ENCODE results near the gene TMEM43. TPM values are rescaled to one million over a fixed set of nuclear protein-coding genes. Genes with fewer than 3 reads are reported as not detected.

Gene TMEM43
- total and polyA plus RNA-seq, 5 experiments from 2014 or later, result 45.6 to 65.0 (median 52.4) TPM

DNA sequence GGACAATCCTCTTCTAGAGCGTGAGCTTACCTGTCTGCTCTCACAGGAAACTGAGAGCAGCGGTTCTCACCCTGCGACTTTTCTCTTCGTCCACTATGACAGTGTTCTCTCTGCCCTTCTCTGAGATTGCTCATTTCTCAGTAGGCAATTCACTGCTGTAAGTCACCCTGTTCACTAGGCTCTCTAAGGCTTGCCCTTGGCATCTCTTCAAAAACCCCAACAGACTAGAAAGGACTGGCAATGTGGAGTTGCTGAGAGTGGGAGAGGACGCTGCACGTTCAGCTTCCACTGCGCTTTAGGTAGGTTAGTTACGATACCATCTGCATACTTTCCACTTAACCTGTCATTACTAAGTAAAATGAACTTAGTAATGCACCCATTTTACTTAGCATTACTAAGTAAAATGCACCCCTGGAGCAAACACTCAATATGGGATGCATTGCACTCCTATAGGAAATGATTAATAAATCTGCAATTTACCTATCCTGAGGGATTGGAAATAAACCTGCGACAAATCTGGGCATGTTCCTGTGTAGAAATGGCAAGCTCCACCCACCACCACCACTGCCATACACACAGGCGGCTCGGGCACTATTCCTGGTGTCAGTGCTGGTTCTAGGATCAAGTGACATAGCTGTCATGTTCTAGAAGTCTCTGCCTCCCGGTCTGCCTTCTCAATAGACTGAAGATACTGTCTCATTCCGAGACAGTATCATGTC, 32.1 kb downstream of the TMEM43 start:
- Mint-ChIP-seq H3K4me3 (peak overlapping the region in 1 of 10 donors; percentile 15), H3K27ac (peak overlapping the region in 3 of 10 donors; percentile 14 to 41 (median 22)), H3K36me3 (peaks cover 25 to 97% (median 53%) of the 10 kb centered on the region in 3 donors), H3K4me1 (peaks cover 22 to 51% (median 32%) of the 10 kb centered on the region in 4 donors), H3K27me3 (no peaks in the 10 kb centered on the region), H3K9me3 (peaks cover 0 to 13% (median 9%) of the 10 kb centered on the region in 9 donors)
- ATAC-seq (no peak), DNase-seq (no peak)
- POLR2A ChIA-PET, result interaction anchor here (0.6 to 0.9 kb wide), 2 partner anchors 21 to 737 kb away, joined by 3 read pairs; partner anchors contain the start of genes LSM3 and XPC

DNA sequence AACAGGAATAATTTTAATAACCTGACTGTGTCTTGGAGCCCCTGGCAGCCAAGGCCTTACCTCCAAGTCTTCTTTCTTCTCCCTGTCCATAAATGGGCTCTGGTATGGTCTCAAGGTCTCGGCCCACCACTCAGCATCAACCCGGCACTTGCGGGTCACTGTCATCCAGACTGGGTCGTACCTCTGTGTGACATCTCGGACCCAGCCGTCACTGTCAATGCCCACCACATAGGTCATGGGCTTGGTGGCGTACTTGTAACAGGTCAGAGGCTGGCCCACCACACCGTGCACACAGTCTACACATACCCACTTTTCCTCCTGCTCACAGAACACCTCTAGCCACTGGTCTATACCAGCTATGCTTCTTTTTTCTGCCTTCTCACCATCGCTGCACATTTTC, 33.1 kb downstream of the TMEM43 start:
- Mint-ChIP-seq H3K9me3 (peaks cover 0 to 20% (median 12%) of the 10 kb centered on the region in 9 donors), H3K36me3 (peaks cover 33 to 97% (median 63%) of the 10 kb centered on the region in 3 donors), H3K27me3 (no peaks in the 10 kb centered on the region), H3K27ac (peak overlapping the region in 2 of 10 donors; percentile 71), H3K4me3 (peak overlapping the region in 1 of 10 donors; percentile 27), H3K4me1 (peaks cover 22 to 51% (median 36%) of the 10 kb centered on the region in 4 donors)
- ATAC-seq, result no peak
- POLR2A ChIA-PET, result interaction anchor here (0.6 to 0.9 kb wide), 2 partner anchors 21 to 736 kb away, joined by 3 read pairs; partner anchors contain the start of genes LSM3 and XPC
- no peak for DNase-seq

DNA sequence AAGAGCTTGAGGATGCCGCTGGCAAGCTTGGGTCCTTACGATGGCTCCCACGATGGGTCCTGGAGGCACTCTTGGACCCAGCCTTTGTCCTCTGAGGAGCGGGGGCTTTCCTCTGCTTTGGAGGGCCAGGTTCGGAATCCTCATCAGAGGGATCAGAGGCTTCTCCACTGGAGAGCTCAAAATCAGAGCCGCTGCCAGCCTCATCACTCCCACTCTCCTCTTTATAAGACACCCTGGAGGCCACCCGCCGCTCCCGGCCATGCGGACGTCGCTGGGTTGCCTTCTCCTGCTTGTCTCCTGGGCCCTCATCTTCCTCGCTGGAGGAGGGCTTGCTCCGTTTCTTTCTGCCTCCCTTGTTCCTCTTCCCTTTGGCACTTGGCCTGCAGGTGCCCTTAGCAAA, 33.5 kb downstream of the TMEM43 start:
- Mint-ChIP-seq H3K4me3 (no peak overlapping the region), H3K27me3 (no peaks in the 10 kb centered on the region), H3K9me3 (peaks cover 0 to 20% (median 12%) of the 10 kb centered on the region in 9 donors), H3K36me3 (peaks cover 37 to 97% (median 67%) of the 10 kb centered on the region in 3 donors), H3K4me1 (peaks cover 22 to 51% (median 36%) of the 10 kb centered on the region in 4 donors), H3K27ac (peak overlapping the region in 1 of 10 donors; percentile 71)
- POLR2A ChIA-PET, result interaction anchor here (1.6 kb wide), 1 partner anchor 20 kb away, joined by 6 read pairs; the partner anchor contains the start of genes LSM3 and XPC
- ATAC-seq, result no peak
- DNase-seq, result no peak

DNA sequence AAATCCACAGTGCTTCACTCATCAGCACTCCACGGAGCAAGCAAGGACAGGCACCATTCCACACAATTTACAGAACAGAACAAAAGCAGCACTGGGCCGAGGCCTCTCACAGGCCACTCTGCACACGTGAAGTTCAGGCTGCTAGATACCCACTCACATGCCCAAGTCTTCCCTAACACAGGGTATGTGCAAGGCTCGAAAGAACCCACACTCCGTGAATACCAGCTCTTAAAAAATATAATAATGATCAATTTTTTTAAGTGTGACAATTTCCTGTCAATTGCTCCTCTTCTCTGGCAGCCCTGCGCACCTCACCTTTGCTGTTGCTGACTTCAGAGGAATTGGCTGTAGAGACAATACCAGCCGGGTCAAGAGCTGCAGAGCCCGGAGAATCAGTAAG, 34.6 kb downstream of the TMEM43 start:
- H3K4me3 Mint-ChIP-seq, result no peak overlapping the region
- peaks cover 0 to 20% (median 12%) of the 10 kb centered on the region in 9 donors for H3K9me3 Mint-ChIP-seq
- H3K36me3 Mint-ChIP-seq, result peaks cover 32 to 97% (median 76%) of the 10 kb centered on the region in 3 donors
- H3K27ac Mint-ChIP-seq, result no peak overlapping the region
- POLR2A ChIA-PET, result interaction anchor here (1.6 kb wide), 1 partner anchor 19 kb away, joined by 6 read pairs; the partner anchor contains the start of genes LSM3 and XPC
- no peak for ATAC-seq
- H3K4me1 Mint-ChIP-seq, result peaks cover 20 to 42% (median 28%) of the 10 kb centered on the region in 4 donors
- DNase-seq, result no peak
- H3K27me3 Mint-ChIP-seq, result no peaks in the 10 kb centered on the region

DNA sequence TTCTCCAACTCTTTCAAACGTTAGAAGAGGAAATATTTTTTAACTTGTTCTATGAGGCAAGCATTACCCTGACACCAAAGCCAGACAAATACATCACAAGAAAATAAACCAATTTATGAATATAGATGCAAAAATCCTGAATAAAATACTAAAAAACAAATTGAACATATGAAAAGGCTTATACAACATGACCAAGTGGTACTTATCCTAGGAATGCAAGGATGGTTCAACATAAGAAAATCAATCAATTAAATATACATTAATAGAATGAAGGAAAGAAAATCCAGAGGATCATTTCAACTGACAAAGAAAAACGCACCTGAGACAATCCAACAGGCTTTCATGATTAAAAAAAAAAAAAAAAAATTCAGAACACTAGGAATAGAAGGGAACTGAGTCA, 36.4 kb downstream of the TMEM43 start:
- DNase-seq (no peak), ATAC-seq (no peak)
- Mint-ChIP-seq H3K36me3 (peaks cover 32 to 99% (median 87%) of the 10 kb centered on the region in 3 donors), H3K27ac (no peak overlapping the region), H3K9me3 (peaks cover 0 to 20% (median 12%) of the 10 kb centered on the region in 9 donors), H3K27me3 (no peaks in the 10 kb centered on the region), H3K4me1 (peaks cover 10 to 31% (median 18%) of the 10 kb centered on the region in 4 donors), H3K4me3 (no peak overlapping the region)
- POLR2A ChIA-PET, result interaction anchor here (0.7 kb wide), 1 partner anchor 8 kb away, joined by 3 read pairs; no protein-coding TSS in a partner anchor

DNA sequence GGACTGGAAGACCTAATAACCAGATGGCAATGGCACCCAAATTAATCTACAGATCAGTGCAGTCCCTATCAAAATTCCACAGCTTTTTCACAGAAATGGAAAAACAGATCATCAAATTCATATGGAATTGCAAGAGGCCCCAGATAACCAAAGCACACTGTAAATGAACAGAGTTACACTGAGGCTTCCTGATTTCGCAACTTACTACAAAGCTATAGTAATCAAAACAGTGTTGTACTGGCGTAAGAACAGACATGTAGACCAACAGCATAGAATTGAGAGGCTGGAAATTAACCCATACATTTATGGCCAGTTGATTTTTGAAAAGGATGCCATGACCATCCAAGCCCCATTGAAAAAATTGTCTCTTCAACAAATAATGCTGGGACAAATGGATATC, 37.3 kb downstream of the TMEM43 start:
- peaks cover 33 to 99% (median 88%) of the 10 kb centered on the region in 3 donors for H3K36me3 Mint-ChIP-seq
- H3K27me3 Mint-ChIP-seq, result no peaks in the 10 kb centered on the region
- no peak for DNase-seq
- H3K4me1 Mint-ChIP-seq, result peaks cover 2 to 29% (median 18%) of the 10 kb centered on the region in 4 donors
- peaks cover 0 to 20% (median 12%) of the 10 kb centered on the region in 9 donors for H3K9me3 Mint-ChIP-seq
- no peak overlapping the region for H3K4me3 Mint-ChIP-seq
- H3K27ac Mint-ChIP-seq, result peak overlapping the region in 1 of 10 donors; percentile 28
- no peak for ATAC-seq
- POLR2A ChIA-PET, result interaction anchor here (0.7 kb wide), 1 partner anchor 9 kb away, joined by 3 read pairs; no protein-coding TSS in a partner anchor

DNA sequence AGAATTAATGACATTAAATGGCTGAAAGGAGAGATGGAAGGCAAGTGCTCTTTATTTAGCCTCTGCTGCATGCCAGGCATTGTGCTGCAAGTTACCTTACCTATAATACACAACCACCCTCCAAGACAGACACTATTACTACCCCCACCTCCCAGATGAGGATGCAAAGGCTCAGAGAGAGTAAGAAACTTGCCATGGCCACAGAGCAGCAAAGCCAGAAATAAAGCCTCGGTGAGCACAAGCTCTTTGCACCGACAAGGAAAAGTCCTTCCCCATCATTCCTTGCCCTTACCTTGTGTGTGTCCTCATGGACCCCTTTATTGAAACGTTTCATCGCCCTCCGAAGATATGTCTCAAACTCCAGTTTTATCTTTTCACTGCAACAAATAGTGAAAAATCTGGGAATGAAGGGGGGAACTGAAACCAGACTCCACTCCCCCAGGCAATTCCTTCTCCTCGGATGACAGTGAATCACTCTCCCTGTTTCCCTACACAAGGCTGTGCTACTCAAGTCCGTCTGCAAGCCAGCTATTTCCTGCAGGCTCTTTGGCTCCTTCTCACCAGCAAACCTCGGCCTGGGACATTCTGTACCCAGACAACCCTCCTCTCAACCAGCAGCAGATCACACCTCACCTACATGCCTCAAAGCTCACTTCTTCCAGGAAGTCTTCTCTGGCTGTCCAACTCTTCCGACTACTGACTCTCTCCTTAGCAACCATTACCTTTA, 42.2 kb downstream of the TMEM43 start:
- Mint-ChIP-seq H3K4me3 (no peak overlapping the region), H3K36me3 (peaks cover 32 to 100% (median 88%) of the 10 kb centered on the region in 3 donors), H3K27me3 (no peaks in the 10 kb centered on the region), H3K4me1 (peaks cover 12 to 38% (median 27%) of the 10 kb centered on the region in 4 donors), H3K27ac (peak overlapping the region in 2 of 10 donors; percentile 37 to 54), H3K9me3 (peaks cover 0 to 9% (median 4%) of the 10 kb centered on the region in 9 donors)
- DNase-seq, result no peak
- no peak for ATAC-seq
- POLR2A ChIA-PET, result interaction anchor here (1.3 kb wide), 1 partner anchor 9 kb away, joined by 5 read pairs; no protein-coding TSS in a partner anchor

DNA sequence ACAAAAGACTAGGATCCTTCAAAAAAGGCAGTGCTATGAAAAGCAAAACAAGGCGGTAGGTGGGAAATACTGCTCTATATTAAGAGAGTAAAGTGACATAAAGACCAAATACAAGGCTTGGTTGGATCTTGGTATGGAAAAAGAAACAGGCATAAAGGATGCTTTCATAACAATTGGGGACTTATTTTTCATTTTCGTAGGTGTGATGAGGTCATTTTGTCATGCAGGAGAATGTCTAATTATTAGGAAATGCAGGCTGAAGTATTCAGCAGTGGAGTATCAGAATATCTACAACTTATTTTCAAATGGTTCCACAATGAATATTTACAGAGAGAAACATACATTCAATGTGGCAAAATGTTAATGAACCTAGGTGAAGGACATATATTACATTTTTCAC, 44.6 kb downstream of the TMEM43 start:
- POLR2A ChIA-PET, result no interaction called here
- peaks cover 21 to 90% (median 68%) of the 10 kb centered on the region in 3 donors for H3K36me3 Mint-ChIP-seq
- H3K4me1 Mint-ChIP-seq, result peaks cover 27 to 57% (median 38%) of the 10 kb centered on the region in 4 donors
- ATAC-seq, result no peak
- no peak for DNase-seq
- no peaks in the 10 kb centered on the region for H3K27me3 Mint-ChIP-seq
- no peak overlapping the region for H3K4me3 Mint-ChIP-seq
- no peaks in the 10 kb centered on the region for H3K9me3 Mint-ChIP-seq
- H3K27ac Mint-ChIP-seq, result no peak overlapping the region

DNA sequence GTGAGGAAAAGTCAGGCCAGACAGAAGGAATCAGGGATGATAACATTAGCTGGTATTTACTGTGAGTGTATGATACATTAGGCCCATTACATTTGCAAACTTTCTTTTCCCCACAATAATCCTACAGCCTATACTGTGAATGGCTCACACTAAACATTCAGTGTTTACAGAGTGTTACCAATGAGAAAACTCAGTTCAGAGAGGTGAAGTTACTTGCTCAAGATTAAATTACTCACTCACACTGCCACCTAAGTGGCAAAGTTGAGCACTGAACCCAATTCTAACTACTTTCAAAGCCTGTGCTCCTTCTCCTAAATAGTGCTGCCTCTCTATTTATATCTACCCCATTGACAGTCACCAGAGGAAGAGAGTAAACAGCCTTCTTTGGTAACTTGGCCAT, 45.0 kb downstream of the TMEM43 start:
- no peaks in the 10 kb centered on the region for H3K9me3 Mint-ChIP-seq
- POLR2A ChIA-PET, result no interaction called here
- H3K4me3 Mint-ChIP-seq, result no peak overlapping the region
- H3K27ac Mint-ChIP-seq, result no peak overlapping the region
- ATAC-seq, result no peak
- peaks cover 32 to 62% (median 41%) of the 10 kb centered on the region in 4 donors for H3K4me1 Mint-ChIP-seq
- no peaks in the 10 kb centered on the region for H3K27me3 Mint-ChIP-seq
- peaks cover 21 to 85% (median 64%) of the 10 kb centered on the region in 3 donors for H3K36me3 Mint-ChIP-seq
- DNase-seq, result no peak

DNA sequence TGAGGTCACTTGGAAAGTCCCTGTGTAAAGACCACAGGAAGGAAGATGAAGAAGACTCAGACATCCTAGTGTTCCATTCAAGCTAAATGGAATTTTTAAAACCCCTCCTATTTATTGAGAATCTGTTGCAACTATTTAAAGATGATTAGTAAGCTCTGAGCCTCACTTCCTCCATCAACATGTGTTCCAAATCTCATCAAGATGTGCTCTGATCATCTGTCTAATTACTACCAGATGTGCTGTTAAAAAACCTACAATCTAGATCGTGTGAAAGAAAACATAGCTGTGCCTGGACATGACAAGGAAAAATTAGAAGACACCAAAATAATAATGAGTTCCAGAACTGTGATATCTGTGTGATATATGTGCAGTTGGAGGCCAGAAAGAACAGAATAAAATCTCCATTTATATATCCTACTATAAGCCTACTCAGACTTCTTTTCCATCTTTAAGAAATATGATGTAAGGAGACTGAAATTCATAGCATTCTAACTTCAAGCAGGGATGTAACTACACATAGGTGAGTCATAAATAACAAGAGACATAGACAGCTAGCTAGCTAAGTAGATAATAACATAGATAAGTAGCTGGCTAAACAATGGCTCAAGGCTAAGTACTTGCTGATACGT, 45.8 kb downstream of the TMEM43 start:
- Mint-ChIP-seq H3K9me3 (no peaks in the 10 kb centered on the region), H3K27ac (peak overlapping the region in 1 of 10 donors; percentile 14), H3K27me3 (no peaks in the 10 kb centered on the region), H3K4me3 (peak overlapping the region in 1 of 10 donors; percentile 4), H3K4me1 (peaks cover 40 to 69% (median 49%) of the 10 kb centered on the region in 4 donors), H3K36me3 (peaks cover 21 to 78% (median 56%) of the 10 kb centered on the region in 3 donors)
- DNase-seq (no peak), ATAC-seq (no peak)
- POLR2A ChIA-PET, result no interaction called here

DNA sequence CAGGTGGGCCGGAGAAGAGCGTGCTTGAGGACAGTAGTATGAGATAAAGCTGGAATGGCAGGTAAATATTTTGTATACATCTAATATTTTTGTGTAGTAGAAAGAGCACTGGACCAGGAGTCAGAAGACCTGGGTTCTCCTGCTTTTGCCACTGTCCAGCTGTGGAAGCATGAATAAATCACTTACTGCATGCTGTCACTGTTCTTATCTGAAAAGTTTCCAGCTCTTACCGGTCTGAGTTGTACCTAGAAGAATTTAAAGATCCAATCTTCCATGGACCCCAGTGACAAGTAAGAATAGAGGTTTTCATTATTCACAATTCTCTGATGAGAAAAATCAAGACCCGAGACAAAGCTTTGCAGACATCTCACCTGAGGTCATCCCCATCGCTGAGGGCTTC, 47.6 kb downstream of the TMEM43 start:
- peaks cover 46 to 72% (median 58%) of the 10 kb centered on the region in 4 donors for H3K4me1 Mint-ChIP-seq
- no peak overlapping the region for H3K27ac Mint-ChIP-seq
- ATAC-seq, result no peak
- H3K9me3 Mint-ChIP-seq, result no peaks in the 10 kb centered on the region
- no peaks in the 10 kb centered on the region for H3K27me3 Mint-ChIP-seq
- peaks cover 17 to 59% (median 42%) of the 10 kb centered on the region in 3 donors for H3K36me3 Mint-ChIP-seq
- no peak overlapping the region for H3K4me3 Mint-ChIP-seq
- no peak for DNase-seq
- POLR2A ChIA-PET, result interaction anchor here (0.6 kb wide), 1 partner anchor 721 kb away, joined by 3 read pairs; no protein-coding TSS in a partner anchor

DNA sequence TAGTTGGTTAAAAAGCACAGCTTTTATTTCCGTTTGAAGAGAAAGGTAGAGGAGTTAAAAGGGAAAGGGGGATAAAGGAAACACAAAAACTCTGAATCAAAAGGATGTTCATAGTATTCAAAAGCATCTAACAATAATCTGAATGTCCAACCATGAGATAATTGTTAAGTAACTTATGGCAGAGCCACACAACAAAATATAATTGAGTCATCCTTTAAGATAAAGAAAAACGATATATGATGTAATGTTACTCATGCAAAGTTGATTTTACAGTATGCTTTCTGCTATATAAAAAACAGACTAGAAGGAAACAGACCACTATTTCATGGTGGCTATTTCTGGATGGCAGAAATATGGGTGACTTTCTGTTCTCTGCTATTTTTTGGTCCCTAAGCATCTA, 49.6 kb downstream of the TMEM43 start:
- peak overlapping the region in 7 of 10 donors; percentile 58 to 88 (median 67) for H3K4me3 Mint-ChIP-seq
- ATAC-seq, result no peak
- H3K27ac Mint-ChIP-seq, result peak overlapping the region in 8 of 10 donors; percentile 10 to 100 (median 60)
- DNase-seq, result no peak
- H3K27me3 Mint-ChIP-seq, result no peaks in the 10 kb centered on the region
- POLR2A ChIA-PET, result interaction anchor here (0.8 to 7.0 kb wide), 3 partner anchors 32 to 278 kb away, joined by 3 to 124 read pairs (median 4); partner anchors contain the start of genes CHCHD4 and TMEM43
- H3K9me3 Mint-ChIP-seq, result no peaks in the 10 kb centered on the region
- peaks cover 13 to 39% (median 26%) of the 10 kb centered on the region in 3 donors for H3K36me3 Mint-ChIP-seq
- peaks cover 48 to 79% (median 74%) of the 10 kb centered on the region in 4 donors for H3K4me1 Mint-ChIP-seq
